Right renal cortex interstitium (tissue), 3 donors: ENCODE measurements around the gene SETD2. TPM values are rescaled to one million over a fixed set of nuclear protein-coding genes. Genes with fewer than 3 reads are reported as not detected.
"Not testable (repeated sequence)": the region's sequence is repeated elsewhere in the genome, so short reads cannot be mapped to it uniquely, and the experiment has no call there.

Source experiments
- DNase-seq, 3 donors: peaks; one replicate each; pipeline ENCODE4 v3.0.0-alpha.2; 2013; ENCODE audit warnings: low read depth in 3 of 3, low spot score in 2 of 3
- polyA plus RNA-seq, 3 donors: library from polyadenylated mRNA; unstranded; fragments of 120-200 nt; gene quantifications; one replicate each; pipeline ENCODE4 v1.2.1, GENCODE V29; 2013; ENCODE audit not compliant: insufficient read length in 3 of 3

The SETD2 gene
- polyA plus RNA-seq, 3 donors = 66.4 to 80.7 (median 74.8) TPM

- DNase-seq = no peak
Measured at GRCh38 chr3:47103619-47104018, 60.3 kb downstream of the SETD2 start.

DNA sequence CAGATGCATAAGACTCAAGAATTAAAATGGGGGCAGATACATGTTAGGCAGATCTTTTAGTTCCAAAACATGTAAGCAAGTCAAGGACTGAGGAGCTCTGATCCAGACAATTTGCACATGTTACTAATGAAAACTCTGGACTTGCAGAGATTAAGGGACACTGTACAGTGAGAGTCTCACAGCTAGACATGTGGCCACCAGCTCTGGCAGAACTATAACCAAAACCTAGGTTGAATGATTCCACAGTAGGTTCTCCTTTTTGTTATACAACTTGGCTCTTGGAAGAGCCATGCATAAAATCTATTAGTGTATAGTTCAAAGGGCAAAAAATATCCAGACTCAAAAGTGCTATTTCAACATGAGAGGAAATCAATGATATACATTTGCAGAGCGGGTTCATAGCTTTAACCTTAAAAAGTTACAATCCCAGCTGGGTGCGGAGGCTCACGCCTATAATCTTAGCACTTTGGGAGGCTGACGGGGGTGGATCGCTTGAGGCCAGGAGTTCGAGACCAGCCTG is 61.8 kb downstream of the SETD2 start:
- no peak for DNase-seq

DNA sequence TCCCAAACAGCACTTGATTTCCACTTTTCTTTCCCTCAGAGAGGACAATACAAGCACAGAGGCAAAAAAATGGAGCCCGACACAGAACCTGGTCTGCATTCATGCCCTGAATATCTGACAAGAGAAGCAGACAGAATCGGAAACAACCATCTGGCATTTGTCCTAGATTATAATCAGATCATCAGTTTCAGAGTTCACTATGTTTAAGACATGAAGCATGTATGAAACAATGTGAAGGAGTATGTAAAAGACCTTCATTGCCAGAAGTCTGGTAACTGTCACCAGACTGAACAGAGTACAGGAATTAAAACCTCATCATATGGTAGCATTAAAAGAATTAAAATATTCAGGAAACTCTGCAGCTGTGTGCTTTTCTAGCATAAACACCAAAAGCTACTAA is 65.0 kb downstream of the SETD2 start:
- DNase-seq = no peak

- DNase-seq = no peak
Measured at GRCh38 chr3:47097864-47098263, 66.0 kb downstream of the SETD2 start.

GRCh38 chr3:47096959-47097358 is 67.0 kb downstream of the SETD2 start:
- DNase-seq = no peak

GRCh38 chr3:47092090-47092489 is 71.8 kb downstream of the SETD2 start:
- no peak for DNase-seq

DNA sequence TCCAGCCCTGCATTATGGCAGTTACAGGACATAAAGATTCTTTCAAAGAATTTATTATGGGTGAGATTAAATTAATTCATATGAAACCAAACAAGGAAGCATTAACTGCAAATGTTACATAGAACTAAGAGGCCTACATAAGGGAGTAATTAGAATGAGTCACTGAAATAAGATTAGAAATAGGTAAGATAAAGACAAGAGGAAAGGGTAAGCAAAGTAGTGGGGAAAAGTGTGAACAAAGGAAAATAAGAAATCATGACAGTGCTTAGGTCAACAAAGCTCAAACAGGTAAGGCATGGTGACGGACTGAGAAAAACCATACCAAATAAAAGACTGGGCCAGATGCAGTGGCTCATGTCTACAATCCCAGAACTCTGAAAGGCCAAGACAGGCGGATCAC is 74.3 kb downstream of the SETD2 start:
- no peak for DNase-seq

DNA sequence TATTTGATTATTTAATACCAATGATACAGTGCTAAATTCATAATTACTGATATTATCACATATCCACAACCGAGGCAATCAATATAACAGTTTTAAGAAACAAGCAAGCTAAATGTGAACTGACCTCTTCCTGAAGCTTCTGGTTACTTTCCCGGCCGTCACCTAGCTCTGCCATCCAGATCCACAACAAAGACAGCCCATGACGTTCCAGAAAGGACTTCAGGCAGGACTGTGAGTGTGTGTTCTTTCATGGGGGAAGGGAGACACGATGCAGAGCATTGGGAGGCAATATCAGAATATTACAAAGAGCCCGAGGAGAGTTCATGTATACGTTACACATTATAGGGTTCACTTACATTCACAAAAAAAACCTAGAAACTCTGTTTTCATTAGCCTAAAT is 77.8 kb downstream of the SETD2 start:
- DNase-seq = no peak

DNA sequence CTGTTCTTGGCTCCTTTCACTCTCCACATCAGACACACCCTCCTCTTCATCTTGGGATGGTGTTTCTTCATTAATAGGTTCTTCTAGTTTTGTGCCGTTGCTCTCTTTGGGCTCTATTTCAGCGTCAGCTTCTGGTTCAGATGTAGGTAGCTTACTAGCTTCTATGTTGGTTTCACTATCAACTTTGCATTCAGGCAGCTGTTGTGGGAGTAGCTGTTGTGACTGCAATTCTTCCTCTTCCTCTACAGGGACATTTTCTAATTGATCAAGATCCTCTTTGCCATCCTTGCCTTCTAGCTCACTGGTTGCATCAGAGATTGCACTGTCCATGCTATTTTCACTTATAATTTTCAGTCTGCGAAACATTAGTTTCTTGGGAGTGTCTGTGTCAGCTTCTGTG is 80.1 kb downstream of the SETD2 start:
- no peak for DNase-seq

DNA sequence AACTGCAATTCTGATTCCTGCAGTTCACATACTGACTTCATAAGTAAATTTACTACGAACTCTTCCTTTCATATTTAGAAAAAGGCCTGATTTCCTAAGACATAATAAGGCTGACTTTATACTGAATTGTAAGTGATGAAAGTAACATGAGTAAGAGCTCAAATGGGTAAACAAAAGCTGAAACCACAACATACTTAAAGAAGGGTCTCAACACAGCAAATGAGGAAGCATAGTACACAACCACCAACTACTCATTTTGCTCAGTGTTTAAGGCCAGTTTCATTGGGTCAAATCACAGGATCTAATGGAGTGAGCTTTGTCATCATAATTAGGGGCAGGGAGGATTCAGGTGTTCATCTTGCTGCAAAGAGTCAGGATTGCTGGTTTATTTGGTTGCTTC is 81.4 kb downstream of the SETD2 start:
- no peak for DNase-seq

GRCh38 chr3:47079432-47079831 is 84.5 kb downstream of the SETD2 start:
- DNase-seq = no peak

DNA sequence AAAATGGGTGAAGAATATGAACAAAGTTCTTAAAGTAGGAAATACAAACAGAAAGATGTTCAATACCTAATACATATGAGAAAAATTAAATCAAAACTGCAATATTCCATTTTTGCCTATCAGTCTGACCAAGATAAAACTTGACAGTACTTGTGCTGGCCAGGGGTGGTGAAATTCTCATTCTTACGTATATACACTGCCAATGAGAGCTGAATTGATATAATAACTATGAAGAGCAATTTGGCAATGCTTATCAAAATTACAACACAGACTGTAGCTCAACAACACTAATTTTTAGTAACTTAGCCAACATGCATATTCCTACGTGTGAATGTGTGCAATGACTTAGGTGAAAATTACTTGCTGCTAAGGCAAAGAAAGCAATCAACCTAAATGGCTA is 90.2 kb downstream of the SETD2 start:
- DNase-seq = no peak

DNA sequence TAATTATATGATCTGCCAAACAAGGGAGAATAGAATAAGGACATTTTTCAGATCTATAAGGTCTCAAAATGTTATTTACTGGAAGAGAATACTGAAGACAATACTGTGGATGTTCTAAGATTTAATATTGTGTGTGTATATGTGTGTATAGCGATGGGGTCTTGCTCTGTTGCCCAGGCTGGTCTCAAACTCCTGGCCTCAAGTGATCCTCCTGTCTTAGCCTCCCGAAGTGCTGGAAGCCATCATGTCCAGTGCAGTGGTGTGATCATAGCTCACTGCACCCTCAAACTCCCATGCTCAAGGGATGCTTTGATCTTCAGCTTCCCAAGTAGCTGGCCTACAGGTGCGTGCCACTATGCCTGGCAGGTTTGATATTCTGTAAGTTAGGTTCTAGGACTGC is 93.1 kb downstream of the SETD2 start:
- no peak for DNase-seq

GRCh38 chr3:47066259-47066658 is 97.7 kb downstream of the SETD2 start:
- not testable (repeated sequence) for DNase-seq

DNA sequence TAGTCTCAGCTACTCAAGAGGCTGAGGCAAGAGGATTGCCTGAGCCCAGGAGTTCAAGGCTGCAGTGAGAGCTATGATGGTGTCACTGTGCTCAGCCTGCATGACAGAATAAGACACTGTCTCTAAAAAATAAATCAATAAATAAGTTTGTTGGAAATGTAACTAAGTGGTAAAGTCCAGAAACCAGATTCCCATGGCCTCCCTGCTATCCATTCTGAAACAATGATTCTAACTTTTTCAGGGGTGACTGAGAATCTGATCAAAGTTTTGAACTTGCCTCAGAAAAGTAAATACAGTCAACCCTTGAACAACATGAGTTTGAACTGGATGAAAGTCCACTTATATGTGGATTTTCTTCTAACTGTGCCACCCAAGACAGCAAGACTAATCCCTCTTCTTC is 98.2 kb downstream of the SETD2 start:
- no peak for DNase-seq

DNA sequence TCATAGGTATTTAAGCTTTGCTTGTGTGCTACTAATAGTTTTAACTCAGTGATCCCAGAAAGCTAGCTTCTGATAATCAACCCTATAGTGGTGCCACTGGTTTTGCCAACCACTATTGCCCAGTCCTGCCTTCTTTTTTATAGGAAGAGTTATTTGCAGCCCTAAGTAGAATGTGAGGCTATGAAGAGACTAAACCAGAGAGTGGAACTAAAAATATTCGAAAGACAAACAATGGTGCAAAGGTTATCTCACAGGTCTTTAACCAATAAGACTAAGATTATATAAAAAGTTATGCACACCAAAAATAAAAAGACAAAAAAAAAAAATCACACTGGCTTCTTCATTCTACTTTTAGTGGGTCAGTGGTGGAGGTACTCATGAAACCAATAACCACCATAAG is 98.9 kb downstream of the SETD2 start:
- DNase-seq = no peak

DNA sequence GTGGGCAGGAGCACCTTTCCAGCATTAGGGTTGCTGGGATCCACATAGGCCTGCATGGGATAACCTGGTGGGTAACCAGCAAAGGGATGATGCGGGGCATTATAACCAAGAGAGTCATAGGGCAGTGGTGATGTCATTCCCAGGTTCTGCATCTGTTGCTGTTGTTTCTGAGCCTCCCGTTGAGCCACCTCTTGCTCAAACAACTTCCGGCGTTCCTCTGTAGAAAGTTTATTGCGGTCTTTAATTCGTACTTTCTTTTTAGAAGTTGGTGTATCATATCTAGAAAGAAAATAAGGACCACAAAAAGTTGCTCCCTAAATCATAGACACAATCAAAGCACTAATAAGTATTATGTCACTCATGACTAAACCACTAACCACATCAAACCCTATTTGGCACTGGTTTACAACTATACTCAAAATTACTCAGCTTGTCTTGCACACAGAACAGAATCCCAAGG is 106.7 kb downstream of the SETD2 start:
- no peak for DNase-seq

DNA sequence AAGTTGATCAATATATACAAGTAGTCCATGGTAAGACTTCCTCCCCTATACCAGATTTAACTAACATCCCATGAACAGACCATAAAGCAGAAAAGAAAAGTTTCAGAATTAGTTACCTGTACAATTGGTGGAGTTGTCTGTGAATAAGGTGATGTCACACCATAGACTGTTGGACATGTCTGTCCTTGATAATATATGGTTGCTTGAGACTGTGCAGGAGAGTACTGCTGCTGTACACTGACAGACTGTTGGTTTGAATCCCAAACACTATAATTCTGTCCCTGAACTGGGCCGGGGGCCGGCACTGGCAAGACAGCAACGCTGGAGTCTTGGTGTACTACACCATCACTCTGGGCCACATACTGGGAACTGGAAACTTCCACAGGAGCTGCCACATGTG is 107.2 kb downstream of the SETD2 start:
- DNase-seq = no peak

DNA sequence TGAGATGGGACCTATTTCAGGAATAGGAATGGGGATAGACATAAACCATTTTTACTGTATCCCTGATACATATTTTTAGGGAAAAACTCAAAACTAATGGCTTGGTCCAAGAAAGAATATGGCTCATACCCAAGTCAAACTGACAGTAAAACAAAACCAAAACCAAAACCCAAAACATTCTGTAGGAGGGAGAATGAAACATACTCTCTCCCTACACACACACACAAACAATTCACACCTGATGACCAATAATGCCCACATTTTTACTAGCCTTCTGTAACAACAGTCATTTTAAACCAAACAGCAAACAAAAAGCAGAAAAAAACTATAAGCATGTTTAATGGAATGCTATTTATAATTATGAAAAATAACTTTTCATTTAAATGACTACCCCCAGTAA is 109.5 kb downstream of the SETD2 start:
- no peak for DNase-seq

DNA sequence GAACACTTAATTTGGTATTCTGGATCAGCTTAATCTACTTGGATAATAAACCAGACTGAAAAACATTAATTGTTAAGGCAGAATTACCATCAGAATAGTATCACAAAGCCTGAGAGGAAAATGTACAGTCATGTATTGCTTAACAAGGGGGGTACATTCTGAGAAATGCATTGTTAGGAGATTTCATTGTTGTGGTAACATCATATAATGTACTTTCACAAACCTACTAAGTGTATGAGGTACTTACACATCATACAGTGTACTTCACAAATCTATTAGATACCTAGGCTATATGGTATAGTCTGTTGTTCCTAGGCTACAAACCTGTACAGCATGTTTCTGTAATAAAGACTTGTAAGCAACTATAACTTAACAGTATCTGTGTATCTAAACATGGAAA is 116.2 kb downstream of the SETD2 start:
- no peak for DNase-seq

DNA sequence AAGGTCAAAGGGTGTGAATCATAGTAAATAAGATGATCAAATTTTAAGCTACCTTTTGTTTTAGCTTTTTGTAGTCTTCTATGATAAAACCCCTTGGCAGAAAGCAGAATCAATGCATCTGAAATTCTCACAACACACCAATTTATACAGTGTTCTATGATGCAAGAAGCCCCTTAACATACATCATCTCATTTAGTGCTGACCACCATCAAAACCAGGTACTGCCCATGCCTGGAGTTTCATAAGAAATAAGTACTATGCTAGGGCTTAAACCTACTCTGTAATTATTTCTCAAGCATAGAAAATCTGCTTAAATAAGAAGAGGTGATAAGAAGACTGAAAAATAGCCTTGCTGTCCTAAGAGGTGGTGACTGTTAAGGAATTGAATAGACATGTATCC is 116.8 kb downstream of the SETD2 start:
- DNase-seq = no peak

DNA sequence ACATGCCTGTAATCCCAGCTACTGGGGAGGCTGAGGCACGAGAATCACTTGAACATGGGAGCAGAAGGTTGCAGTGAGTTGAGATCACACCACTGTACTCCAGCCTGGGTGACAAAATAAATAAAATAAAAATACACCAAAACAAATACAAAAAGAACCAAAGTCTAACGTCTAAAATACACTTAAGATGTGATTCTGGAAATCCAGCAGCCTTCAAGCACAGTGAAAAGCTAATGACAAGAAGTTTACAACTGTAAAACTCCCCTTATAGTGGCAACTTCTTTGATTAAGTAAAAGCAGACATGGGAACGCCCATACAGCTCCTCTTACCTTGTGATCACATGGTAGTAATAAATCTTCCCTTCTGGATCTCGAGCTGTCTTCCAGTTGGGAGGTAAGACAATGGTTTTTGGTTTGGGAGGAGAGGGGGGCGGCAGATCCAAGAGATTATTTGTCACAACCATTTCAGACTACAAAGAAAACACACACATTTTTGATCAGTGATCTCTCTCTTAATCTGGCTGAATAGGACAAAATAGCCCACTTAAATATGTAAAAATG is 121.6 kb downstream of the SETD2 start:
- DNase-seq = no peak

DNA sequence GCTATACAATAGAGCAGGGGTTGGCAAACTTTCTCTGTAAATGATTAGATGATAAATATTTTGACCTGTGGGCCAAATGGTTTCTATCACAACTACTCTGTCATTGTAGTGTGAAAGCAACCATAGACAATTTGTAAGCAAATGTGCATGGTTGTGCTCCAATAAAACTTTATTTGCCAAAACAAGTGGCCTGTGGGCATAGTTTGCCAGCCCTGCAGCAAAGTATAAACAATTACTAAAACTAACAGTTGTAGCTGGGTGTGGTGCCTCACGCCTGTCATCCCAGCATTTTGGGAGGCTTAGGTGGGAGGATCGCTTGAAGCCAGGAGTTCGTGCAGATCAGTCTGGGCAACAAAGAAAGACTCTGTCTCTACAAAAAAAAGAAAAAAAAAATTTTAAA is 122.8 kb downstream of the SETD2 start:
- no peak for DNase-seq
